B cell (primary cell): Measurements from ENCODE around the gene DCLK1. TPM values are rescaled to one million over a fixed set of nuclear protein-coding genes. Genes with fewer than 3 reads are reported as not detected.

Source experiments
- ATAC-seq: fragments of 200-7000 bp; cut with Tn5 transposase; one replicate; pipeline ENCODE4 v1.10.0; 2021; ENCODE audit warnings: low read depth, mild to moderate bottlenecking, moderate number of reproducible peaks, moderate library complexity
- CTCF ChIA-PET: fragments of 350-600 bp; sonication (Branson Sonifier 250); formaldehyde crosslinking; loops from one replicate; lab custom pipeline; 2021; ENCODE audit warnings: antibody characterized with exemption, inconsistent platforms; lab: Charles Lee
- POLR2A ChIA-PET: fragments of 350-600 bp; sonication (Branson Sonifier 250); formaldehyde crosslinking; loops from one replicate; lab custom pipeline; 2021; ENCODE audit warnings: antibody characterized with exemption; lab: Charles Lee
- DNase-seq: peaks from one replicate; pipeline ENCODE4 v3.0.0; 2013
- H2AFZ ChIP-seq: 2 replicates; pipeline ENCODE4 v1.6.1; 2012; ENCODE audit warnings: mild to moderate bottlenecking, low read depth, low read length; ENCODE audit not compliant: insufficient read depth, poor library complexity, severe bottlenecking
- H3K27ac ChIP-seq, 2 donors: 1 replicate in 1 of 2; 2 replicates in 1 of 2; pipeline ENCODE4 v1.5.1; 2012 to 2013; ENCODE audit warnings: low read length in 2 of 2, mild to moderate bottlenecking in 2 of 2, moderate library complexity in 1 of 2
- H3K27me3 ChIP-seq, 4 experiments: fragments of 200-600 bp in 1 of 4; sonication (generic) in 1 of 4; replicated peaks in 1 of 4; 1 replicate in 2 of 4; 2 replicates in 2 of 4; pipeline versions ENCODE4 v1.6.1 to v1.7.0; 2013 to 2016; ENCODE audit warnings: low read length in 3 of 4, mild to moderate bottlenecking in 2 of 4, mixed read lengths in 1 of 4, moderate library complexity in 1 of 4; ENCODE audit not compliant: insufficient read depth in 4 of 4, control insufficient read depth in 3 of 4; ENCODE audit errors: control extremely low read depth in 1 of 4
- H3K36me3 ChIP-seq, 2 experiments: replicated peaks in 1 of 2; 1 replicate in 1 of 2; 2 replicates in 1 of 2; pipeline versions ENCODE4 v1.6.1 to v1.7.1; 2013; ENCODE audit warnings: low read length in 1 of 2; ENCODE audit not compliant: insufficient read depth in 2 of 2, control insufficient read depth in 1 of 2; ENCODE audit errors: control extremely low read depth in 1 of 2, extremely low read depth in 1 of 2
- H3K4me1 ChIP-seq, 2 donors: fragments of 200-600 bp in 1 of 2; sonication (generic) in 1 of 2; 1 replicate in 1 of 2; 2 replicates in 1 of 2; pipeline versions ENCODE4 v1.5.1 to v1.6.1; 2013 to 2017; ENCODE audit warnings: low read length in 2 of 2; ENCODE audit not compliant: control insufficient read depth in 2 of 2, insufficient read depth in 2 of 2
- H3K4me2 ChIP-seq: replicated peaks from 2 replicates; pipeline ENCODE3; 2012; ENCODE audit warnings: mild to moderate bottlenecking, low read depth, low read length; ENCODE audit not compliant: poor library complexity, severe bottlenecking
- H3K4me3 ChIP-seq, 5 experiments: fragments of 200-600 bp in 1 of 5; sonication (generic) in 1 of 5; 1 replicate in 3 of 5; 2 replicates in 2 of 5; pipeline versions ENCODE4 v1.5.1 to v1.7.0; 2011 to 2016; ENCODE audit warnings: low read length in 4 of 5, mild to moderate bottlenecking in 4 of 5, low read depth in 2 of 5, control low read depth in 1 of 5, moderate library complexity in 1 of 5; ENCODE audit not compliant: insufficient read depth in 1 of 5; ENCODE audit errors: control extremely low read depth in 1 of 5, extremely low read depth in 1 of 5
- H3K79me2 ChIP-seq: fragments of 200-600 bp; sonication (generic); one replicate; pipeline ENCODE4 v1.6.0; 2016; ENCODE audit warnings: low read length; ENCODE audit not compliant: control insufficient read depth, insufficient read depth
- H3K9ac ChIP-seq: fragments of 200-600 bp; sonication (generic); 2 replicates; pipeline ENCODE4 v1.6.1; 2017; ENCODE audit warnings: mild to moderate bottlenecking, low read length, moderate library complexity
- H3K9me3 ChIP-seq, 3 donors: one replicate each; pipeline versions ENCODE4 v1.6.1 to v1.7.1; 2013; ENCODE audit warnings: low read length in 2 of 3; ENCODE audit not compliant: control insufficient read depth in 2 of 3, insufficient read depth in 1 of 3; ENCODE audit errors: control extremely low read depth in 1 of 3
- H4K20me1 ChIP-seq: 2 replicates; pipeline ENCODE4 v1.6.0; 2012; ENCODE audit warnings: mild to moderate bottlenecking, low read length; ENCODE audit not compliant: insufficient read depth, control insufficient read depth, poor library complexity, severe bottlenecking
- H3K27ac Mint-ChIP-seq: one replicate; pipeline ENCODE4 v1.8.0; 2021; ENCODE audit warnings: mixed read lengths
- H3K27me3 Mint-ChIP-seq: one replicate; pipeline ENCODE4 v1.8.0; 2021; ENCODE audit warnings: mixed read lengths
- H3K4me1 Mint-ChIP-seq: one replicate; pipeline ENCODE4 v1.8.0; 2021; ENCODE audit warnings: mixed read lengths
- H3K4me3 Mint-ChIP-seq: one replicate; pipeline ENCODE4 v1.8.0; 2021; ENCODE audit warnings: mixed read lengths
- H3K9me3 Mint-ChIP-seq: one replicate; pipeline ENCODE4 v1.8.0; 2022; ENCODE audit warnings: mixed read lengths; ENCODE audit not compliant: insufficient read depth
- EZH2 ChIP-seq: IDR thresholded peaks from 2 replicates; pipeline ENCODE4 v1.6.1; 2012; ENCODE audit warnings: borderline replicate concordance, low read depth, mild to moderate bottlenecking, moderate library complexity, low read length; ENCODE audit not compliant: insufficient read depth, poor library complexity, severe bottlenecking
- WGBS: methylation state at CpG from one replicate; pipeline ENCODE4 v1.1.5; 2013; ENCODE audit warnings: missing lambda C conversion rate; ENCODE audit not compliant: insufficient coverage; 5-methylcytosine and 5-hydroxymethylcytosine counted together
- intact Hi-C: fragments of 100-400 bp; cut with micrococcal nuclease; formaldehyde crosslinking; loops from one replicate; pipeline ENCODE4 v1.10.0; 2022
- polyA plus RNA-seq: library from polyadenylated mRNA; depleted of rRNA; stranded (reverse); fragments of >200 nt; gene quantifications from 2 replicates; pipeline ENCODE4 v1.2.3, GENCODE V29; 2012
- total RNA-seq, 2 donors: library from RNA; stranded (reverse); fragments of 120-200 nt in 1 of 2; gene quantifications; 1 replicate in 1 of 2; 2 replicates in 1 of 2; pipeline versions ENCODE4 v1.2.3 to v1.2.4, GENCODE V29; 2013 to 2022
- TF ChIP-seq, protein P1 (sequence below): fragments of 200-600 bp; IDR thresholded peaks from one replicate; pipeline ENCODE4 v1.8.0; 2022; ENCODE audit warnings: antibody characterized with exemption, mild to moderate bottlenecking

DCLK1 gene
- total and polyA plus RNA-seq, 2 donors (not counting 1 experiment from before 2014, with no cell fraction given) = not detected

- Histone ChIP-seq H3K79me2 (no peaks in the 10 kb centered on the region), H3K4me1 (no peaks in the 10 kb centered on the region), H3K9me3 (peaks cover 0 to 3% (median 0%) of the 10 kb centered on the region in 3 donors), H3K9ac (no peak overlapping the region), H3K4me2 (no peak overlapping the region), H3K27me3 (no peaks in the 10 kb centered on the region), H3K4me3 (no peak overlapping the region), H3K27ac (no peak overlapping the region), H2AFZ (no peak overlapping the region), H4K20me1 (no peaks in the 10 kb centered on the region), H3K36me3 (no peaks in the 10 kb centered on the region)
- intact Hi-C loops = no loop called here
- no peaks in the 10 kb centered on the region for H3K27me3 Mint-ChIP-seq
- POLR2A ChIA-PET = no interaction called here
- no peak for TF ChIP-seq EZH2
- TF ChIP-seq, protein P1, sequence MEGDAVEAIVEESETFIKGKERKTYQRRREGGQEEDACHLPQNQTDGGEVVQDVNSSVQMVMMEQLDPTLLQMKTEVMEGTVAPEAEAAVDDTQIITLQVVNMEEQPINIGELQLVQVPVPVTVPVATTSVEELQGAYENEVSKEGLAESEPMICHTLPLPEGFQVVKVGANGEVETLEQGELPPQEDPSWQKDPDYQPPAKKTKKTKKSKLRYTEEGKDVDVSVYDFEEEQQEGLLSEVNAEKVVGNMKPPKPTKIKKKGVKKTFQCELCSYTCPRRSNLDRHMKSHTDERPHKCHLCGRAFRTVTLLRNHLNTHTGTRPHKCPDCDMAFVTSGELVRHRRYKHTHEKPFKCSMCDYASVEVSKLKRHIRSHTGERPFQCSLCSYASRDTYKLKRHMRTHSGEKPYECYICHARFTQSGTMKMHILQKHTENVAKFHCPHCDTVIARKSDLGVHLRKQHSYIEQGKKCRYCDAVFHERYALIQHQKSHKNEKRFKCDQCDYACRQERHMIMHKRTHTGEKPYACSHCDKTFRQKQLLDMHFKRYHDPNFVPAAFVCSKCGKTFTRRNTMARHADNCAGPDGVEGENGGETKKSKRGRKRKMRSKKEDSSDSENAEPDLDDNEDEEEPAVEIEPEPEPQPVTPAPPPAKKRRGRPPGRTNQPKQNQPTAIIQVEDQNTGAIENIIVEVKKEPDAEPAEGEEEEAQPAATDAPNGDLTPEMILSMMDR = no peak
- 85% methylated on average over 8 of the region's 8 CpGs for WGBS
- DNase-seq (no peak), ATAC-seq (no peak)
- H3K4me3 Mint-ChIP-seq = no peak overlapping the region
- H3K27ac Mint-ChIP-seq = no peak overlapping the region
- no peaks in the 10 kb centered on the region for H3K4me1 Mint-ChIP-seq
- CTCF ChIA-PET = no interaction called here
- peaks cover 2% of the 10 kb centered on the region for H3K9me3 Mint-ChIP-seq
These were observed 100.4 kb downstream of the DCLK1 start for GRCh38 chr13:36030670-36031331.

DNA sequence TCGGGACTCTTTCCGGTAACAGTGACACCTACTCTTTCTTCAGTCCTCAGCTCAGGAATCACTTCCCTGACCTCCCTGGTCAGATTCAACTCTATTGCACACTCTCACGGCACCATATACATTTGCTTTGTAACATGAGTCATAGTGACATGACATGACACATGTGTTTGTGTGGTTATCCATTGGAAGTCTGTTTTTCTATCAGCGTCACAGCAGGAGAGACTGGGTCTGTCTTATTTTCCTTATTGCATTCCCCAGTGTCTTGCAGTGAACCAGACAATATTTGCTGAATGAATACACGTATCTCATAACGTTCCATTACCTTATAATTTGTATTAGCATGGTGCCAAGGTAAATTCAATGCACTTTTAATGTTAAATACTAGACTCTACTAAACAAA, 102.0 kb downstream of the DCLK1 start:
- intact Hi-C loops = no loop called here

More for the DNA sequence above, 102.0 kb downstream of the DCLK1 start:
- Histone ChIP-seq H3K27me3 (no peaks in the 10 kb centered on the region), H4K20me1 (no peaks in the 10 kb centered on the region), H3K9me3 (peaks cover 0 to 3% (median 0%) of the 10 kb centered on the region in 3 donors), H3K4me3 (no peak overlapping the region), H3K4me2 (no peak overlapping the region), H2AFZ (no peak overlapping the region), H3K27ac (no peak overlapping the region), H3K36me3 (no peaks in the 10 kb centered on the region), H3K4me1 (no peaks in the 10 kb centered on the region), H3K9ac (no peak overlapping the region), H3K79me2 (no peaks in the 10 kb centered on the region)
- Mint-ChIP-seq H3K27me3 (no peaks in the 10 kb centered on the region), H3K9me3 (peaks cover 2% of the 10 kb centered on the region), H3K4me1 (no peaks in the 10 kb centered on the region), H3K27ac (no peak overlapping the region), H3K4me3 (no peak overlapping the region)
- ChIA-PET CTCF (no interaction called here), POLR2A (no interaction called here)
- no peak for DNase-seq
- TF ChIP-seq, protein P1 = no peak
- TF ChIP-seq EZH2 = no peak
- no peak for ATAC-seq
- 100% methylated on average over 2 of the region's 6 CpGs for WGBS
